Esophagus muscularis mucosa (tissue), 3 donors: ENCODE results near the gene PLXDC2.

Source experiments
- POLR2AphosphoS5 ChIP-seq, 2 donors: sonication (generic); formaldehyde crosslinking; IDR thresholded peaks; one replicate each; pipeline ENCODE4 v1.6.1; 2017; ENCODE audit warnings: antibody characterized with exemption in 2 of 2
- TF ChIP-seq, protein P1 (sequence below), 3 experiments: fragments of 200-600 bp in 2 of 3; fragments of 450-650 bp in 1 of 3; sonication (generic) in 2 of 3; IDR thresholded peaks; one replicate each; pipeline ENCODE4 v1.5.1; 2017 to 2019; ENCODE audit warnings: antibody characterized with exemption in 3 of 3, mild to moderate bottlenecking in 2 of 3, moderate library complexity in 1 of 3

DNA sequence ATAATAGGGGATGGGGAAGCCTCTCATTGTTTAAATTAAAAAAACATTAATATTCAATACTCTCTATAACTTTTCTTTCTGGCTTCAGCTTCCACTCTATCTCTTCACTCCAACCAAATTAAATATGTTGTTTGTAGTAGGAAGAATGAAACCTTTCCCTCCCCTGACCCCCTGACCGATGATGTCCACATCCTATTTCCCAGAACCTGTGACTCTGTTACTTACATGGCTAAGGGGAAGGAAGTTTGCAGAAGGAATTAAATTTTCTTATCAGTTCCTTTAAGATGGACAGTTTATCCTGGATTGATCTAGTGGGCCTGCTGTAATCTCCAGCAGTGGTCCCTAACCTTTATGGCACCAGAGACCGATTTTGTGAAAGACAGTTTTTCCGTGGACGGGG lies 130.0 kb downstream of the PLXDC2 start:
- TF ChIP-seq, protein P1, sequence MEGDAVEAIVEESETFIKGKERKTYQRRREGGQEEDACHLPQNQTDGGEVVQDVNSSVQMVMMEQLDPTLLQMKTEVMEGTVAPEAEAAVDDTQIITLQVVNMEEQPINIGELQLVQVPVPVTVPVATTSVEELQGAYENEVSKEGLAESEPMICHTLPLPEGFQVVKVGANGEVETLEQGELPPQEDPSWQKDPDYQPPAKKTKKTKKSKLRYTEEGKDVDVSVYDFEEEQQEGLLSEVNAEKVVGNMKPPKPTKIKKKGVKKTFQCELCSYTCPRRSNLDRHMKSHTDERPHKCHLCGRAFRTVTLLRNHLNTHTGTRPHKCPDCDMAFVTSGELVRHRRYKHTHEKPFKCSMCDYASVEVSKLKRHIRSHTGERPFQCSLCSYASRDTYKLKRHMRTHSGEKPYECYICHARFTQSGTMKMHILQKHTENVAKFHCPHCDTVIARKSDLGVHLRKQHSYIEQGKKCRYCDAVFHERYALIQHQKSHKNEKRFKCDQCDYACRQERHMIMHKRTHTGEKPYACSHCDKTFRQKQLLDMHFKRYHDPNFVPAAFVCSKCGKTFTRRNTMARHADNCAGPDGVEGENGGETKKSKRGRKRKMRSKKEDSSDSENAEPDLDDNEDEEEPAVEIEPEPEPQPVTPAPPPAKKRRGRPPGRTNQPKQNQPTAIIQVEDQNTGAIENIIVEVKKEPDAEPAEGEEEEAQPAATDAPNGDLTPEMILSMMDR (IDR thresholded peaks at IDR 0.05) = no peak
- TF ChIP-seq POLR2AphosphoS5 (IDR thresholded peaks at IDR 0.05) = no peak
